DMS 273 (cell line): ENCODE data around the gene RRAD.
"Not testable (repeated sequence)": the region's sequence is repeated elsewhere in the genome, so short reads cannot be mapped to it uniquely, and the experiment has no call there.

Experiments
- DNase-seq: peaks from one replicate; lab custom pipeline; 2025; ENCODE audit not compliant: unreplicated experiment; lab: John Stamatoyannopoulos, UW

Gene RRAD

DNA sequence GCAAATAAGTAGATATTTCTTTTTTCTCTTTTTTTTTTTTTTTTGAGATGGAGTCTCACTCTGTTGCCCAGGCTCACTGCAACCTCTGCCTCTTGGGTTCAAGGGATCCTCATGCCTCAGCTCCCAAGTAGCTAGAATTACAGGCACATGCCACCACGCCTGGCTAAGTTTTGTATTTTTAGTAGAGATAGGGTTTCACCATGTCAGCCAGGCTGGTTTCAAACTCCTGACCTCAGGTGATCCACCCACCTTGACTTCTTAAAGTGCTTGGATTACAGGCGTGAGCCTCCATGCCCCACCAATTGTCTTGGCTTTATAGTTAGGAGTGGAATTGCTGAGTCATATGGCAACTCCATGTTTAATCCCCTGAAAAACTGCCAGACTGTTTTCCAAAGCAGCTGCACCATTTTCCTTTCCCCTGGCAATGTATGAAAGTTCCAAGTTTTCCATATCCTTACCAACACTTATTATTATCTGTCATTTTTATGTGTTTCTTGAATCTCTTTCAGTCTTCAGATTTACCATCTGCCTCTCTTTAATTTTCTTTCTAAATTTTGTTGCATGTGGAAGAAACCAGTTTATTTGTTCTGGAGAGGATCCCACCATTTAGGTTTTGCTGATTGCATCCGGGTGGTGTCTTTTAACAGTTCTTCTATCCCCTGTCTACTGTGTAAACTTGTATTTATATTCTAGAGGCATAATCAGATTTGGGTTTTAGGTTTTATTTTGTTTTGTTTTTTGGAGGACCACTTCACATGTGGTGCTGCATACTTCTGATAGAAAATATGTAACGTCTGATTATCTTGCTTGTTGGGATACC lies 25.8 kb upstream of the RRAD start:
- peak; percentile 30 for DNase-seq

DNA sequence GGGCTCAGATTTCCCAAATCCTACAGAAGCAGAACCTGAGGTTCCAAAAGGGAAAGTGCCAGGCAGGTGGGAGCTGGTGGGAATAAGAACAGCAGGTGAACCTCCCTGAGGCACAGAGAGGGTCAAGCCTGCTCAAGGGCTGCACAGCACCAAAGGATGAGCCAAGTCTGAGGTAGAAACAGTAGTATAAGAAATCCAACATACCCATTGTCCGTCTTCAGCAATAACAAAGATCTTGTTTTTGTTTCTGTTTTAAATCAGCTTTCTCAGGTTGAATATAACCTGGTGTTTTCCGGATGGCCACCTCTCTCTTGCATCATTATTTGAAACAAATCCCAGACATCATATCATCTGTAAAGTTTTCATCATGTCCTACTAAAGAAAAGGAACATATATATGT lies 25.1 kb upstream of the RRAD start:
- no peak for DNase-seq

GRCh38 chr16:66949472-66949871 lies 24.1 kb upstream of the RRAD start:
- DNase-seq = no peak

DNA sequence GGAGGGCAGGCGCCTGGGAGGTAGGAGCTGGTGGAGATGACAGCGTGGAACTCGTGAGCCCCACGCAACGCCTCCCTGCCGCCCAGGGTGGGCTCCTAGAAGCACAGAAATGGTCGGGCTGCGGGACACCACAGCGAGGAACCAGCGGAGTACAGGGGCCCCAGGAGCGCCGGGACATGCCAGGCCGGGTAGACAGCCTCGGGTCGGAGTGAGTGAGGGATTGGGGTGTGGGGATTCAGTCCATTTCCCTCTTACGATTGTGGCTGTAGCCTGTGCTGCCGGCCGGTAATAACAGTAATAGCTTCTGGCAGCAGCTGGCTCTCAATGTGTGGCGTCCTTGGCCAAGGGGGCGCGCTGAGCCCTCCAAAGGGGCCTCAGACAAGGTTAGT lies 23.5 kb upstream of the RRAD start:
- DNase-seq = no peak

DNA sequence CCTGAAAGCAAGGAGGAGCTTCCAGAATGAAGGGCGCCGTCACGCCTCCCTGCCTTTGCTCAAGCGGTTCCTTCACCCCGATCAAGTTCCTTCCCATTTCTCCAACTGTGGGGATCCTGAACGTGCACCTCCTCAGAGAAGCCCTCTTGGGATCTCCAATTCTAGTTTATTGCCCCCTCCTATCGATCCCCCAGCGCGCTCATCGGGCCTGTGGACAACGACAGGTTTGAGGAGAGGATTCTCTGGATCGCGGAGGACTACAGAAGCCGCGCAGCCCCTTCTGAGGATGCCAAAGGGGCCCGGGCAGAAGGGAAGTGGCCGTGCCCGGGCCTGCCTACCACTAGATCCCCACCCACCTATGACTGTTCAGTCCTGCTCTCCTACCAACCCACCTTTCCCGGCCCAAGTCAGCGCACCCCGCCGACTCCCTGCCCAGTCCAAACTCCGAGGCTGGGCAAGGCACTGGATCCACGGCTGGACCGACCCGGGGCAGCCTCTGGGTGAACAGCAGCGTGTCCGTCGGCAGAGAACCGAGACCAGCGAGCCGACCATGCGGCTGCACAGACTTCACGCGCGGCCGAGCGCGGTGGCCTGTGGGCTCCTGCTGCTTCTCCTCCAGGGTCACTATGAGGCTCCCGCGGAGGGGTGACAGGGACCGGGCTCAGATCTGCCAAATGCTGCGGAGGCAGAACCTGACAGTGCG lies 22.9 kb upstream of the RRAD start:
- DNase-seq = no peak

DNA sequence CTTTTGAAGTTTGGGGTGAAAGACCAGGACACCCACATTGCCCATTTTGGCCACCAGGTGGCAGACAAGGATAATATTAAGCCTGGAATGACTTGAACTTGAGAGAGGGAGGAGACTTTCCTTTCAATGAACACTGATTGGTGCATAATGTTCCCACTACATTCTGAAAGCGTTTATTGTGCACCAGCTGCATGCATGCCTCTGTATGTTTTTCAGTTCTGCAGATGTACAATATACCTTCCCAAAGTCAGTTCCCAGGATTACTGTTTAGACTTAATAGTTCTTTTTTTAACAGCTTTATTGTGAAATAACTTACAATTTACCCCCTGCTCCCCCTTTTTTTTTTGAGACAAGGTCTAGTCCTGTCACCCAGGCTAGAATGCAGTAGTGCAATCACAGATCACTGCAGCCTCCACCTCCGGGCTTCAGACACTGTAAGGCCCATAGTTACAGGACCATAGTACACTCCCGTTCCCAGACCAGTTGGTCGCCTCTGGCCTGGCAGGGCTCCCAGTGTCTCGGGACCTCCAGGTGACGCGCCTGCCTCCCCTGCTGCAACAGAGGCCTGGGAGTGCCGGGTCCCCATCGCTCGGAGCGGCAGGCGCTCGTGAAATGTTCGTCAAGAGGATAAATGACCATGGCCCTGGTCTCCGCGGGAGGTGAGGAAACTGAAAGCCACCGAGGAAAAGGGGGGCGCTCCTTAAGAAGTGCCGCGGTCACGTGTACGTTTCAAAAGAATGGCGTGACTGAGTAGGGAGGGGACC lies 22.1 kb upstream of the RRAD start:
- peak; percentile 93 for DNase-seq

GRCh38 chr16:66946974-66947301 lies 21.6 kb upstream of the RRAD start:
- no peak for DNase-seq

- DNase-seq = no peak
These were observed 21.2 kb upstream of the RRAD start for GRCh38 chr16:66946541-66946940.

GRCh38 chr16:66945939-66946338 lies 20.6 kb upstream of the RRAD start:
- DNase-seq = no peak

GRCh38 chr16:66944971-66945370 lies 19.6 kb upstream of the RRAD start:
- not testable (repeated sequence) for DNase-seq

DNA sequence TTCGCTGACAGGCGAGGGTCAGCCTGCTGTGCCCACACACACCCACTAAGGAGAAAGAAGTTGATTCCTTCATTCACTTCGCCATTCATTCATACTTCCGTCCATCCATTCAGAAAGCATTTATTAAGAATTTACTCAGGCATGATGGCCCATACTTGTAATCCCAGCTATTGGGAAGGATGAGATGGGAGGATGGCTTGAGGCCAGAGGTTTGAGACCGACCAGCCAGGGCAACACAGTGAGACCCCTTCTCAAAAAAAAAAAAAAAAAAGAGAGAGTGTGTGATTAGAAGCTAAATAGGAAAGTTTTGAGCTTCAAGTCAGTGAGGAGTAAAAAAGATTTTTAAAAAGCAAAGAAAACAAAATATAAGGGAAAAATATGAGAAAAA lies 18.7 kb upstream of the RRAD start:
- DNase-seq = no peak

GRCh38 chr16:66943426-66944053 lies 18.2 kb upstream of the RRAD start:
- DNase-seq = no peak

DNA sequence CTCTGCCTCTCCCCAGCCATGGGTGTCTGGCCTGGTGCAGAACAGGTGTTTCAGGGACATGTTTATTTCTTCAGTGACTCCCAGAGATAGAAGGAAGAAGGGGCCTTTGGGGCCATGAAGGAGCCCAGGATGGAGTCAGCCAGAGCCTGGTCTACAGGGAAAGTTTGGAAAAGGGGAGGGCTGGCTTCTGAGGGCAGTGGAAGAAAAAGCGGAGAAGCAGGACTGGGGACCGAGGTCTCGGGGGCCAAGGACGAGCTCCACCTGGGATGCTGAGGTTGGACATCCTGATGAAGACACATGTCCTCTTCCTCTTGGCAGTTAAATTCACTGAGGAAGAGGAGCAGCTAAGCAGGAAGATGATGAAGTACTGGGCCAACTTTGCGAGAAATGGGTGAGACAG lies 17.6 kb upstream of the RRAD start:
- DNase-seq = no peak

- no peak for DNase-seq
These were observed 14.9 kb upstream of the RRAD start for GRCh38 chr16:66940236-66940635.

- no peak for DNase-seq
These were observed 14.0 kb upstream of the RRAD start for GRCh38 chr16:66939366-66939765.

DNA sequence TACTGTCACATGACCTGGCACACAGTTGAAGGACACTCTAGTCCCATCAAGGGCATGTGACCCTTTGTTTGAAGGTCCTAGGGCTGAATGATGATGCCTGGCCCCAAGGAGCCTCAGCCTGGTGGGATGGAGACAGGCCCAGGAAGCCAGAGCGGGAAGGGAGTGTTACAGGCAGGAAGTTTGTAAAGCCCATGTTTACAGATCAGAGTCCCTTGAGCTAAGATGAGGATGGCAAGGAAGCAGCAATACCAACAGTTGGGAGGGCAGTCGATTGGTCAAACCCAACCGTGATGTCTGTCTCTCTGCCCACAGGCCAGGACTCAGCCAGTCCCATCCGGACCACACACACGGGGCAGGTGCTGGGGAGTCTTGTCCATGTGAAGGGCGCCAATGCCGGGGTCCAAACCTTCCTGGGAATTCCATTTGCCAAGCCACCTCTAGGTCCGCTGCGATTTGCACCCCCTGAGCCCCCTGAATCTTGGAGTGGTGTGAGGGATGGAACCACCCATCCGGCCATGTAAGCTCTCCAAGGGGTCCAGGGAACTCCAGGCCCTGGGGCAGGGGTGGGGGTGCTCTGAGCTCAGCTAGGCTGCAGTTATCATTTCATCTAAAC lies 12.5 kb upstream of the RRAD start:
- DNase-seq = no peak

DNA sequence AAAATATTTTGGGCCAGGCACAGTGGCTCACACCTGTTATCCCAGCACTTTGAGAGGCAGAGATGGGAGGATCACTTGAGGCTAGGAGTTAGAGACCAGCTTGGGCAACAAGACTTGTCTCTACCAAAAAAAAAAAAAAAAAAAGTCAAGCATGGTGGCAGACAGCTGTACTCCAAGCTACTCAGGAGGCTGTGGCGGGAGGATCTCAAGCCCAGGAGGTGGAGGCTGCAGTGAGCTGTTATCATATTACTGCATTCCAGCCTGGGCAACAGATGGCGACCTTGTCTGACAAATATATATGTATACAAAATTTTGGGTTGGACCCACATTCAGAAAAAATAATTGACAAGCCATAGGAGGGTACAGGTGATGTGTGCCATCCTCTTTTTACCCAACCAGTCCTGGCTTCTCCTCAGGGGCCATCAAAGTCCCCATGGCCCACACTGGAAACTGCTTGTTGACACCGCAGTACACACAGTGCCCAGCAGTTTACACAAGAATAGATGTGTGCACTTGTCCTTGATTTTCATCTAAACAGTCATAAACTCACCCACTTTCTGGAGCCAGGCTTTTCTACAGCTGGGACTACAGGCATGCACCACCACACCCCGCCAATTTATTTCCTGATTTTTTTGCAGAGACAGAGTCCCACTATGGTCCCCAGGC lies 11.7 kb upstream of the RRAD start:
- peak; percentile 60 for DNase-seq

DNA sequence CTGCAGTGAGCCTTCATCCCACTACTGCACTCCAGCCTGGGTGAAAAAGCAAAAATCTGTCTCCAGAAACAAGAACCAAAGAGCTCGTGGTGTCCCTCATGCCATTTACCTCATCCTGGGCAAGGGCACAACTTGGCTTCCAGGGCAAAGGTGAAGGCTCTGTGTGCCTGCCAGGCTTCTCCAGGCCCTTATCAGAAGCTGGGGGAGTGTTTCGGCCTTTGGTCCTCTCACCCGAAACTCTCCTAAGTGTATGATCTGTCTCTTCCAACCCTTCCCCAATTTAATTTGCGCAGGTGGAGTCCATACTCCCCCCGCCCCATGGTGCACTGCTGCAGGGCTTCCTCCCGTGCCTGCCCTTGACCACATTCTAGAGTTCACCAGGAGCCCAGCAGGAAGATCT lies 11.1 kb upstream of the RRAD start:
- DNase-seq = no peak

GRCh38 chr16:66935314-66936011 lies 10.1 kb upstream of the RRAD start, which contains the start of gene CES2:
TSS of gene CES2 (plus strand) at chr16:66935516. CDS start at chr16:66935636, 120 bp downstream.
- DNase-seq = peak; percentile 41

DNA sequence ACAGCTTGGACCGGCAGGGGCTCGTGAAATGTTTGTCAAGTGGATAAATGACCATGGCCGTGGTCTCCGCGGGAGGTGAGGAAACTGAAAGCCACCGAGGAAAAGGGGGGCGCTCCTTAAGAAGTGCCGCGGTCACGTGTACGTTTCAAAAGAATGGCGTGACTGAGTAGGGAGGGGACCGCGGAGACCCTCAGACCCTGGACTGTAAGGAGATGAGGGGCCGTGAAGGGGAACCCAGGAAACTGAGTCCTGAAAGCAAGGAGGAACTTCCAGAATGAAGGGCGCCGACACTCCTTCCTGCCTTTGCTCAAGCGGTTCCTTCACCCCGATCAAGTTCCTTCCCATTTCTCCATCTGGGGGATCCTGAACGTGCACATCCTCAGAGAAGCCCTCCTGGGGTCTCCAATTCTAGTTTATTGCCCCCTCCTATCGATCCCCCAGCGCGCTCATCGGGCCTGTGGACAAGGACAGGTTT lies 9.5 kb upstream of the RRAD start:
- DNase-seq = not testable (repeated sequence)
